ENCODE data around the gene EDRF1.

DNA sequence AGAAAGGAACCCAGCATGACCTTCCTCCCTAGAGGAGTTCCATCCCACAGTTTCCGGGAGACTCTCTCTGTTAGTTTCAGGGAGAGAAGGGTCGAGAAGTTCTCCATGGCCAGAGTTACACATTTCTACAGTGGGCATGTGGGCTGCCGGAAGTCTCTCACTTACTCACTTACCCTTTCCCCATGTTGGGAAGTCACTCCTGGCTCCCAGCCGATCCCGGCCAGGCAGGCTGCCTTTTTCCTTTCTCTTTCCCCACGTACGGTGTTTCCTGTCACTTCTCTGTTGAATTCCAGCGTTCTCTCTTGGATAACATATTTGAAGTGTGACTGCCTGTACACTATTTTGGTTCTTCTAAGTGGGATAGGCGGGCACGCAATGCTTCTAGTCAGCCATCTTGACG, 40.1 kb upstream of the EDRF1 start:
- TF ChIP-seq POLR2A (IDR thresholded peaks at IDR 0.05), result no peak
- no peak for TF ChIP-seq CTCF (IDR thresholded peaks at IDR 0.05)
